Activated naive CD4-positive, alpha-beta T cell treated with anti-CD3 and anti-CD28 coated beads for 36 hours (primary cell): ENCODE data around the gene PNPLA3. TPM values are rescaled to one million over a fixed set of nuclear protein-coding genes. Genes with fewer than 3 reads are reported as not detected.
A peak's percentile ranks its signal among the peaks of the same experiment; 100 is the strongest.

Experiments
- CTCF ChIA-PET: fragments of 350-600 bp; sonication (Branson Sonifier 250); formaldehyde crosslinking; loops from one replicate; lab custom pipeline; 2021; ENCODE audit warnings: antibody characterized with exemption; lab: Charles Lee
- DNase-seq: peaks from one replicate; pipeline ENCODE4 v3.0.0-alpha.2; 2020
- H3K27ac Mint-ChIP-seq: one replicate; pipeline ENCODE4 v1.8.0; 2021; ENCODE audit warnings: mild to moderate bottlenecking, mixed read lengths
- H3K27me3 Mint-ChIP-seq: one replicate; pipeline ENCODE4 v1.8.0; 2021; ENCODE audit warnings: low read depth, mixed read lengths
- H3K36me3 Mint-ChIP-seq: one replicate; pipeline ENCODE4 v1.8.0; 2021; ENCODE audit warnings: low read depth, mixed read lengths
- H3K4me1 Mint-ChIP-seq: one replicate; pipeline ENCODE4 v1.8.0; 2021; ENCODE audit warnings: low read depth, mixed read lengths
- H3K4me3 Mint-ChIP-seq: one replicate; pipeline ENCODE4 v1.8.0; 2021; ENCODE audit warnings: mild to moderate bottlenecking, moderate library complexity, mixed read lengths
- H3K9me3 Mint-ChIP-seq: one replicate; pipeline ENCODE4 v1.8.0; 2021; ENCODE audit warnings: mixed read lengths
- intact Hi-C: fragments of 100-400 bp; cut with micrococcal nuclease; formaldehyde crosslinking; loops from one replicate; pipeline ENCODE4 v1.15.1; 2023
- total RNA-seq, 2 experiments: library from RNA; stranded (reverse); gene quantifications; one replicate each; pipeline ENCODE4 v1.2.3, GENCODE V29; 2021

PNPLA3 gene
- total RNA-seq, 2 experiments from 2014 or later: 0.29 to 0.77 TPM

- H3K4me1 Mint-ChIP-seq: no peaks in the 10 kb centered on the region
- intact Hi-C loops: no loop called here
- CTCF ChIA-PET: no interaction called here
- H3K27me3 Mint-ChIP-seq: peaks cover 4% of the 10 kb centered on the region
- DNase-seq: no peak
- H3K4me3 Mint-ChIP-seq: no peak overlapping the region
- no peaks in the 10 kb centered on the region for H3K9me3 Mint-ChIP-seq
- H3K36me3 Mint-ChIP-seq: no peaks in the 10 kb centered on the region
- H3K27ac Mint-ChIP-seq: no peak overlapping the region
Measured at GRCh38 chr22:43911351-43911750, 12.3 kb upstream of the PNPLA3 start.

- Mint-ChIP-seq H3K36me3 (no peaks in the 10 kb centered on the region), H3K27ac (no peak overlapping the region), H3K27me3 (peaks cover 12% of the 10 kb centered on the region), H3K9me3 (no peaks in the 10 kb centered on the region), H3K4me3 (no peak overlapping the region), H3K4me1 (no peaks in the 10 kb centered on the region)
- intact Hi-C loops: no loop called here
- DNase-seq: no peak
- CTCF ChIA-PET: no interaction called here
Measured at GRCh38 chr22:43917521-43917920, 6.1 kb upstream of the PNPLA3 start.

GRCh38 chr22:43919106-43919973 is 4.3 kb upstream of the PNPLA3 start:
- Mint-ChIP-seq H3K9me3 (no peaks in the 10 kb centered on the region), H3K27me3 (peaks cover 12% of the 10 kb centered on the region), H3K4me3 (no peak overlapping the region), H3K27ac (no peak overlapping the region), H3K4me1 (peaks cover 4% of the 10 kb centered on the region), H3K36me3 (no peaks in the 10 kb centered on the region)
- CTCF ChIA-PET: interaction anchor here (0.7 kb wide), 1 partner anchor 27 kb away, joined by 3 read pairs; no protein-coding TSS in a partner anchor
- intact Hi-C loops: no loop called here
- DNase-seq: no peak

GRCh38 chr22:43921370-43921769 is 2.2 kb upstream of the PNPLA3 start:
- DNase-seq: no peak
- Mint-ChIP-seq H3K36me3 (no peaks in the 10 kb centered on the region), H3K27me3 (peaks cover 19% of the 10 kb centered on the region), H3K4me3 (no peak overlapping the region), H3K27ac (no peak overlapping the region), H3K4me1 (peaks cover 4% of the 10 kb centered on the region), H3K9me3 (no peaks in the 10 kb centered on the region)
- intact Hi-C loops: no loop called here
- CTCF ChIA-PET: interaction anchor here (1.3 kb wide), 2 partner anchors 36 to 38 kb away, joined by 3 to 5 read pairs; no protein-coding TSS in a partner anchor

GRCh38 chr22:43922123-43922522 is 1.5 kb upstream of the PNPLA3 start:
- CTCF ChIA-PET: interaction anchor here (1.3 kb wide), 1 partner anchor 39 kb away, joined by 5 read pairs; no protein-coding TSS in a partner anchor

GRCh38 chr22:43923191-43923590 is 414 bp upstream of the PNPLA3 start:
- intact Hi-C loops: loop anchor here (2.0 kb wide), 1 partner anchor 32 kb away; the partner anchor contains the start of gene SAMM50
- no peaks in the 10 kb centered on the region for H3K9me3 Mint-ChIP-seq
- no peaks in the 10 kb centered on the region for H3K36me3 Mint-ChIP-seq
- H3K27ac Mint-ChIP-seq: no peak overlapping the region
- peaks cover 4% of the 10 kb centered on the region for H3K4me1 Mint-ChIP-seq
- peak; percentile 18 for DNase-seq
- CTCF ChIA-PET: interaction anchor here (0.9 kb wide), 1 partner anchor 18 kb away, joined by 3 read pairs; no protein-coding TSS in a partner anchor
- H3K4me3 Mint-ChIP-seq: peak overlapping the region; percentile 61
- peaks cover 9% of the 10 kb centered on the region for H3K27me3 Mint-ChIP-seq

More at GRCh38 chr22:43922123-43922522, 1.5 kb upstream of the PNPLA3 start:
- intact Hi-C loops: loop anchor here (2.0 kb wide), 1 partner anchor 33 kb away; the partner anchor contains the start of gene SAMM50
- Mint-ChIP-seq H3K36me3 (no peaks in the 10 kb centered on the region), H3K9me3 (no peaks in the 10 kb centered on the region), H3K4me3 (no peak overlapping the region), H3K4me1 (peaks cover 4% of the 10 kb centered on the region), H3K27me3 (peaks cover 17% of the 10 kb centered on the region), H3K27ac (no peak overlapping the region)
- DNase-seq: no peak

- H3K4me1 Mint-ChIP-seq: peaks cover 4% of the 10 kb centered on the region
Measured at GRCh38 chr22:43924877-43925276, 1.3 kb downstream of the PNPLA3 start.

GRCh38 chr22:43925433-43926348 is 2.1 kb downstream of the PNPLA3 start:
- intact Hi-C loops: no loop called here
- DNase-seq: no peak
- Mint-ChIP-seq H3K36me3 (no peaks in the 10 kb centered on the region), H3K9me3 (no peaks in the 10 kb centered on the region), H3K27ac (no peak overlapping the region), H3K27me3 (peaks cover 7% of the 10 kb centered on the region), H3K4me3 (peak overlapping the region; percentile 54), H3K4me1 (peaks cover 4% of the 10 kb centered on the region)
- CTCF ChIA-PET: no interaction called here

More at GRCh38 chr22:43924877-43925276, 1.3 kb downstream of the PNPLA3 start:
- no peaks in the 10 kb centered on the region for H3K9me3 Mint-ChIP-seq
- CTCF ChIA-PET: interaction anchor here (0.8 kb wide), 1 partner anchor 20 kb away, joined by 4 read pairs; no protein-coding TSS in a partner anchor
- H3K36me3 Mint-ChIP-seq: no peaks in the 10 kb centered on the region
- H3K4me3 Mint-ChIP-seq: peak overlapping the region; percentile 54
- DNase-seq: no peak
- H3K27ac Mint-ChIP-seq: no peak overlapping the region
- intact Hi-C loops: no loop called here
- peaks cover 7% of the 10 kb centered on the region for H3K27me3 Mint-ChIP-seq

- Mint-ChIP-seq H3K27ac (no peak overlapping the region), H3K4me3 (no peak overlapping the region), H3K27me3 (peaks cover 7% of the 10 kb centered on the region), H3K36me3 (no peaks in the 10 kb centered on the region), H3K4me1 (peaks cover 4% of the 10 kb centered on the region), H3K9me3 (no peaks in the 10 kb centered on the region)
- intact Hi-C loops: no loop called here
- CTCF ChIA-PET: no interaction called here
- no peak for DNase-seq
Measured at GRCh38 chr22:43926349-43926710, 2.7 kb downstream of the PNPLA3 start.

GRCh38 chr22:43928468-43928867 is 4.9 kb downstream of the PNPLA3 start:
- CTCF ChIA-PET: no interaction called here
- Mint-ChIP-seq H3K36me3 (no peaks in the 10 kb centered on the region), H3K4me3 (no peak overlapping the region), H3K9me3 (no peaks in the 10 kb centered on the region), H3K4me1 (no peaks in the 10 kb centered on the region), H3K27me3 (peaks cover 7% of the 10 kb centered on the region), H3K27ac (no peak overlapping the region)
- DNase-seq: no peak
- intact Hi-C loops: no loop called here

- DNase-seq: no peak
- Mint-ChIP-seq H3K4me1 (no peaks in the 10 kb centered on the region), H3K27ac (no peak overlapping the region), H3K27me3 (peaks cover 7% of the 10 kb centered on the region), H3K4me3 (no peak overlapping the region), H3K9me3 (no peaks in the 10 kb centered on the region), H3K36me3 (no peaks in the 10 kb centered on the region)
- CTCF ChIA-PET: no interaction called here
- intact Hi-C loops: no loop called here
Measured at GRCh38 chr22:43928908-43929307, 5.3 kb downstream of the PNPLA3 start.

- intact Hi-C loops: no loop called here
- DNase-seq: no peak
- no peaks in the 10 kb centered on the region for H3K4me1 Mint-ChIP-seq
- no peaks in the 10 kb centered on the region for H3K36me3 Mint-ChIP-seq
- no peak overlapping the region for H3K4me3 Mint-ChIP-seq
- no peaks in the 10 kb centered on the region for H3K9me3 Mint-ChIP-seq
- CTCF ChIA-PET: no interaction called here
- H3K27ac Mint-ChIP-seq: no peak overlapping the region
- H3K27me3 Mint-ChIP-seq: no peaks in the 10 kb centered on the region
Measured at GRCh38 chr22:43931771-43932170, 8.2 kb downstream of the PNPLA3 start.
